ENCODE measurements around the gene MSRB1. TPM values are rescaled to one million over a fixed set of nuclear protein-coding genes. Genes with fewer than 3 reads are reported as not detected.

Gene MSRB1
- total and polyA plus RNA-seq, 2 of the 13 experiments (the other 11 are each of a cell fraction or from before 2014, with no cell fraction given) = 32.1 to 75.4 TPM

GRCh38 chr16:1960665-1961630 lies 17.9 kb upstream of the MSRB1 start (continued):
- peak; percentile 51 for TF ChIP-seq ZNF687 (CRISPR knock-in tag; IDR thresholded peaks at IDR 0.05)
- TF ChIP-seq ZNF598 (CRISPR knock-in tag; IDR thresholded peaks at IDR 0.05; ENCODE audit: borderline replicate concordance) = no peak
- TF ChIP-seq TFAP4 (IDR thresholded peaks at IDR 0.05; ENCODE audit: borderline replicate concordance, low read depth) = peak; percentile 23; the same call in 1 of the 2 replicates
- TF ChIP-seq RBM22 (optimal IDR thresholded peaks at IDR 0.05; ENCODE audit: low read length) = peak; percentile 99
- no peak for TF ChIP-seq MLX (CRISPR knock-in tag; IDR thresholded peaks at IDR 0.05)
- TF ChIP-seq ATRX (CRISPR knock-in tag; IDR thresholded peaks at IDR 0.05; ENCODE audit: borderline replicate concordance) = no peak
- no peak for TF ChIP-seq MTERF4 (CRISPR knock-in tag; IDR thresholded peaks at IDR 0.05)
- no peak for TF ChIP-seq ZNF207 (IDR thresholded peaks at IDR 0.05; ENCODE audit: borderline replicate concordance)
- 0 out of 2 replicates have a peak, but pooled peaks have one; percentile 22 for TF ChIP-seq ZNF777 (CRISPR knock-in tag; IDR thresholded peaks at IDR 0.05)
- no peak for TF ChIP-seq ZNF484 (CRISPR knock-in tag; IDR thresholded peaks at IDR 0.05; ENCODE audit: borderline replicate concordance, low read depth)
- TF ChIP-seq TFE3 (CRISPR knock-in tag; IDR thresholded peaks at IDR 0.05) = no peak
- TF ChIP-seq PPARG (CRISPR knock-in tag; conservative IDR thresholded peaks at IDR 0.05) = no peak
- no peak for TF ChIP-seq ZNF136 (CRISPR knock-in tag; IDR thresholded peaks at IDR 0.05; ENCODE audit: low read depth)
- 0 out of 2 replicates have a peak, but pooled peaks have one; percentile 8 for TF ChIP-seq ZNF768 (CRISPR knock-in tag; IDR thresholded peaks at IDR 0.05)
- no peak for TF ChIP-seq ZNF766 (CRISPR knock-in tag; IDR thresholded peaks at IDR 0.05; ENCODE audit: borderline replicate concordance)
- peak; percentile 83 to 91 for TF ChIP-seq POLR2A (IDR thresholded peaks at IDR 0.05; ENCODE audit: insufficient read depth in 1 of 2, low read depth in 2 of 2, low read length in 2 of 2)
- TF ChIP-seq NCOA2 (CRISPR knock-in tag; IDR thresholded peaks at IDR 0.05) = peak; percentile 15; the same call in 1 of the 2 replicates
- no peak for TF ChIP-seq ZNF503 (CRISPR knock-in tag; IDR thresholded peaks at IDR 0.05)

Measured in HepG2 (cell line).